BJ (cell line): ENCODE data around the gene CRACR2B. TPM values are rescaled to one million over a fixed set of nuclear protein-coding genes. Genes with fewer than 3 reads are reported as not detected.

Source experiments
- CTCF ChIA-PET: fragments of 350-600 bp; formaldehyde crosslinking; extraction: SDS; loops from one replicate; lab custom pipeline; 2021; ENCODE audit warnings: antibody characterized with exemption, inconsistent platforms; lab: Yijun Ruan, JAX
- POLR2A ChIA-PET: fragments of 300-600 bp; sonication (Branson Sonifier 250); formaldehyde crosslinking; extraction: SDS; loops from one replicate; lab custom pipeline; 2021; ENCODE audit warnings: antibody characterized with exemption; lab: Charles Lee
- DNase-seq: peaks from one replicate; pipeline ENCODE4 v3.0.0-alpha.2; 2011; ENCODE audit warnings: low read depth
- H3K27me3 ChIP-seq: 2 replicates; pipeline ENCODE4 v1.6.0; 2011; ENCODE audit warnings: low read length; ENCODE audit not compliant: control insufficient read depth, insufficient read depth
- H3K36me3 ChIP-seq: 2 replicates; pipeline ENCODE4 v1.5.1; 2011; ENCODE audit warnings: low read length; ENCODE audit not compliant: control insufficient read depth, insufficient read depth
- H3K4me3 ChIP-seq: 2 replicates; pipeline ENCODE4 v1.5.1; 2011; ENCODE audit warnings: low read depth, mild to moderate bottlenecking, control low read depth, low read length
- polyA plus RNA-seq: library from polyadenylated mRNA; depleted of rRNA; stranded (reverse); fragments of >200 nt; gene quantifications from 2 replicates; pipeline ENCODE4 v1.2.3, GENCODE V29; 2011
- TF ChIP-seq, protein P1 (sequence below): IDR thresholded peaks from 2 replicates; pipeline ENCODE4 v1.5.1; 2011; ENCODE audit warnings: low read depth, mild to moderate bottlenecking, control low read depth, inconsistent platforms, low read length, moderate library complexity; ENCODE audit not compliant: insufficient read depth

CRACR2B gene
- polyA plus RNA-seq, 1 experiment, result 0.16 TPM

DNA sequence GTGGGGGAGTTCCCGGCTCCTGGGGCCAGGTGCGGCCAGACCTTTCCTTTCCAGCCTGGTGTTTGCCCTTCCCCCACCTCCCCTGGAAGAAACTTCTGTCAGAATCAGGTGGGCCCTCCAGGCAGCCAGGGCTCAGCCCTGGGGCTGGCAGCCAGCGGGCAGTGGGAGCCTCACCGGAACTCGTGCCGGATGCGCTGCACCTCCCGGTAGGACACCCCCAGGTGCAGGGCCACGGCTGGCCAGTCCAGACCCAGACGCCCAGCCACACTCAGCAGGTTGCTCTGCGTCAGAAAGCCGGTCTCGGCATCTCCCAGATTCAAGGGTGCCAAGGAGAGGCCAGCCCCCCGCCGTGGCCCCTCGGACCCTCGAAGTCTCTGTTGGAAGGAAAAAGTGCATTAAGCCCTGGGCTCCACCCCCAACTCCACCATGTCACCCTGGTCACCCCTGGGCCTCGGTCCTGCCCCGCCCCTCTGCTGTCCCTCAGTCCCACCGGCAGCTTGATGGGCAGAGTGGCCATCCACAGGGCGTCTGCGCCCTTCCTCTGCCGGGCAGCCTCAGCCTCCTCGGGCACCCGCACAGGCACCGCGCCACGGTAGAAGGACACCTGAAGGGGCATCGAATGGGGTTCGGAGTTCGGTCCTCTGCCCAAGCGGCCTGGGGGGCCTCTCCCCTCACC, 27.9 kb upstream of the CRACR2B start:
- TF ChIP-seq, protein P1, sequence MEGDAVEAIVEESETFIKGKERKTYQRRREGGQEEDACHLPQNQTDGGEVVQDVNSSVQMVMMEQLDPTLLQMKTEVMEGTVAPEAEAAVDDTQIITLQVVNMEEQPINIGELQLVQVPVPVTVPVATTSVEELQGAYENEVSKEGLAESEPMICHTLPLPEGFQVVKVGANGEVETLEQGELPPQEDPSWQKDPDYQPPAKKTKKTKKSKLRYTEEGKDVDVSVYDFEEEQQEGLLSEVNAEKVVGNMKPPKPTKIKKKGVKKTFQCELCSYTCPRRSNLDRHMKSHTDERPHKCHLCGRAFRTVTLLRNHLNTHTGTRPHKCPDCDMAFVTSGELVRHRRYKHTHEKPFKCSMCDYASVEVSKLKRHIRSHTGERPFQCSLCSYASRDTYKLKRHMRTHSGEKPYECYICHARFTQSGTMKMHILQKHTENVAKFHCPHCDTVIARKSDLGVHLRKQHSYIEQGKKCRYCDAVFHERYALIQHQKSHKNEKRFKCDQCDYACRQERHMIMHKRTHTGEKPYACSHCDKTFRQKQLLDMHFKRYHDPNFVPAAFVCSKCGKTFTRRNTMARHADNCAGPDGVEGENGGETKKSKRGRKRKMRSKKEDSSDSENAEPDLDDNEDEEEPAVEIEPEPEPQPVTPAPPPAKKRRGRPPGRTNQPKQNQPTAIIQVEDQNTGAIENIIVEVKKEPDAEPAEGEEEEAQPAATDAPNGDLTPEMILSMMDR, result no peak
- POLR2A ChIA-PET, result no interaction called here

DNA sequence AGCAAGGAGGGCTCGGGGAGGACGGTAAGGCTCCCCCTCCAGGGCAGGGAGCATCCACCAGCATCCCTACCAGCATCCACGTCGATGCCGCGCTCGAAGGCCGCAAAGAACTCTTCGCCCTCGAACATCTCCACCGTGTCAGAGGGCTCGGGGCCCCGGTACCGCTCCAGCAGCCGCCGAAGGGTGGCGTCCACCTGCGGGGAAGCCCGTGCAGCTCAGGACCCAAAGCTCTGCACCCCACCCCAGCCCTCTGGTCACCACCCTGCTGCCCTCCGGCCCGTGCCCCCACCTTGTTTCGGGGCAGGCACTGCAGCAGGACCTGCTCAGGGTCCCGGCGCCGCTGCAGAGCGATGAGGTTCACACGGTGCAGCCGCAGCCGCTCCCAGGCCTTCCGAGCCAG, 27.2 kb upstream of the CRACR2B start:
- ChIA-PET POLR2A (no interaction called here), CTCF (no interaction called here)
- H3K36me3 ChIP-seq, result peaks cover 25% of the 10 kb centered on the region
- no peak for DNase-seq
- H3K27me3 ChIP-seq, result no peaks in the 10 kb centered on the region
- TF ChIP-seq, protein P1, result no peak
- H3K4me3 ChIP-seq, result no peak overlapping the region

More for the DNA sequence above, 27.9 kb upstream of the CRACR2B start:
- DNase-seq, result no peak
- CTCF ChIA-PET, result no interaction called here
- Histone ChIP-seq H3K27me3 (no peaks in the 10 kb centered on the region), H3K4me3 (no peak overlapping the region), H3K36me3 (peaks cover 25% of the 10 kb centered on the region)

DNA sequence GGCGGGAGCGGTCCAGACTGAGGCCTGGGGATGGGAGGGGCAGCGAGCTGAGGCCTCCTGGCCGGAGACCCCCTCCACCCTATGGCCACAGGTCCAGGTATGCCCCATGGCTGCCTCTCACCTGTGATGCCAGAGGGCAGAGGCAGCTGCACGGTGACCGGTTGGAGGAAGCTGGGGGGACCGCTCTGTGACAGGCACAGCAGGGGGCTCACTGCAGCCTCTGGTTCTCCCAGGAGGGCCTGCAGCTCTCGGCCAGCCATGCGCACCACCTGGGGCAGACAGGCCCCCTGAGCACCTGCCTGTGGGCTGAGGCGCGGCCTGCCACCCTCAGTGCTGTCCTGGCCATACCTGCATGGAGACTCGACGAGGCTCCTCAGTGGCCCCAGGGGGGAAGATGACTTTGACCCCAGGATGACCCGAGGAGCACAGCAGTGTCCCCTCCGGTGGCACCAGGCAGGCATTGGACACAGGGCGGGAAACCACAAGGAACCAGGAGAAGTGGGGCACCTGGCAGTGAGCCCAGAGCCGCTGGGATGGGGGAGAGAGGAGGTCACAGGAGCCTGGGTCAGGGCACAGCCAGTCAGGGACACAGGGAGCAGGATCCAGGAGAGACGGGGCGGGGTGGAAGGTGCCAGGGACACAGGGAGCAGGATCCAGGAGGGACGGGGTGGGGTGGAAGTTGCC, 26.5 kb upstream of the CRACR2B start:
- peaks cover 25% of the 10 kb centered on the region for H3K36me3 ChIP-seq
- ChIA-PET POLR2A (no interaction called here), CTCF (no interaction called here)
- DNase-seq, result no peak
- no peak overlapping the region for H3K4me3 ChIP-seq
- no peaks in the 10 kb centered on the region for H3K27me3 ChIP-seq
- TF ChIP-seq, protein P1, result no peak

DNA sequence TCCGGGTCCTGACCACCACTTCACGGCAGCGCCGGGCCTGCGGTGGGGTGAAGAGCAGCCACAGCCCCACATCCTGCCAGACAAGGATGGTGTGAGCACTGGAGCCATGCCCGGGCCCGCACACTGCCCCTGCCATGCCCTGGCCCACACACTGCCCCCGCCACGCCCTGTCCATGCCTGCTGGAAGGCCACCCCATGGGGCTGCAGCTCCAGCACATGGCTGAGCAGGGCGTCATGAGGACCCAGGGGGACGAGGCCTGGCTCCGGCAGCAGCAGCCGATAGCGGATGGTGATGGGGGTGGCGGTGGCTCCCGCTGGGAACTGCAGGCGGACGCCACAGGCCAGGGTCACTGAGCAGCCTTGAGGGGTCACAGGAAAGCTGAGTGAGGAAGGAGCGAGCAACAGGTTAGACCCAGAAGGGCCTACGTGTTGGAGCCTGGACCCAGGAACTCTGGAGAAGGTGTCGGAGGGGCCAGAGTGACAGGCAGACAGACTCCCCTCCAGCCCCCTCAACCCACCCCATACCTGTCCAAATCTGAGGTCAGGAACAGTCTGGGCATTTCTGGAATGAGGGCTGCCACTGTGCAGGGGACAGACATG, 25.6 kb upstream of the CRACR2B start:
- Histone ChIP-seq H3K27me3 (no peaks in the 10 kb centered on the region), H3K36me3 (peaks cover 25% of the 10 kb centered on the region), H3K4me3 (no peak overlapping the region)
- CTCF ChIA-PET, result interaction anchor here (0.6 kb wide), 1 partner anchor 234 kb away, joined by 3 read pairs; no protein-coding TSS in a partner anchor
- no peak for DNase-seq
- POLR2A ChIA-PET, result no interaction called here
- TF ChIP-seq, protein P1, result no peak

DNA sequence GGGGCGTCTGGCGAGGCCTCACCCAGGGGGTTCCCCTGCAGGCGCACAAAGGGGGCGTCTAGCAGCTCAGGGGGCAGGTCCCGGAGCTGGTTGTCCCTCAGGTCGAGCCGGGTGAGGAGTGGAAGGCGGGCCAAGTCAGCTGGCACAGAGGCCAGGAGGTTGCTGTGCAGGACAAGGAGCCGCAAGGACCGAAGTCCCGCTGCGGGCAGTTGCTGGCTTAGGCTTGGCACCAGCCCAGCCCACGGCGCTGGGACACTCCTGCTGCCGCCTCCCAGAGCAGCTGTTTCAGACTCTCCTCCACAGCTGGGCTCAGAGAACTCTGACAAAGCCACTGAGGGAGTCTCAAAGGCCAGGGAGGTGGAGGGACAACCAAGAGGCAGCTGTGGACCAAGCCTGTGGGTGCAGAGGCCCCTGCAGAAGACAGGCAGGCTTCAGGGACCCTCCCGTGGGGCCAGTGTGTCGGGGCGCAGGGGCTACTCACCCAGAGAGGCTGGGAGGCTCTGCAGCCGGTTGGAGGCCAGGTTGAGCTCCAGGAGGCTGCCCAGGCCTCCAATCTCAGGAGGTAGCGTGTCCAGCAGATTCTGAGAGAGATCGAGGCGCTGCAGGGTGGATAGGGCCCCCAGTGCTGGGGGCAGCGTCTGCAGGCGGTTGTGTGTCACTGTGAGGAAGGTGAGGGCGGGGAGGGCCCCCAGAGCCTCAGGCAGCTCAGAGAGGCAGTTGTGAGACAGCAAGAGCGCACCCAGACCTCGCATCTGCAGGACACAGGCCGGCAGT, 24.8 kb upstream of the CRACR2B start:
- Histone ChIP-seq H3K27me3 (no peaks in the 10 kb centered on the region), H3K4me3 (no peak overlapping the region; the same call in 1 of the 2 replicates), H3K36me3 (peaks cover 25% of the 10 kb centered on the region)
- ChIA-PET CTCF (interaction anchor here (0.6 kb wide), 1 partner anchor 234 kb away, joined by 3 read pairs; no protein-coding TSS in a partner anchor), POLR2A (no interaction called here)
- no peak for DNase-seq
- TF ChIP-seq, protein P1, result no peak
